ENCODE results near the gene FAM72A.
"Not testable (repeated sequence)": the region's sequence is repeated elsewhere in the genome, so short reads cannot be mapped to it uniquely, and the experiment has no call there.

- TF ChIP-seq EZH2 (optimal IDR thresholded peaks at IDR 0.05; ENCODE audit: low read depth, low read length); CTCF (IDR thresholded peaks at IDR 0.05; ENCODE audit: low read length): not testable (repeated sequence)
Measured at GRCh38 chr1:206174182-206174868, 28.3 kb downstream of the FAM72A start.

All from MM.1S (cell line).